OCI-LY7 (cell line): ENCODE data around the gene SLC8A1. TPM values are rescaled to one million over a fixed set of nuclear protein-coding genes. Genes with fewer than 3 reads are reported as not detected.

Experiments
- BruUV-seq: library from RNA; stranded (reverse); fragments of 400-500 nt; replicated peaks from 2 replicates; lab custom pipeline; 2021; lab: Mats Ljungman, UMichigan
- CTCF ChIA-PET: fragments of 300-600 bp; sonication (Branson Sonifier 250); formaldehyde crosslinking; loops from one replicate; lab custom pipeline; 2022; ENCODE audit warnings: antibody characterized with exemption; ENCODE audit not compliant: unreplicated experiment; lab: Charles Lee
- POLR2A ChIA-PET: fragments of 300-600 bp; sonication (Branson Sonifier 250); formaldehyde crosslinking; loops from one replicate; lab custom pipeline; 2022; ENCODE audit warnings: antibody characterized with exemption; lab: Charles Lee
- DNase-seq: peaks from one replicate; pipeline ENCODE4 v3.0.0-alpha.2; 2015; ENCODE audit warnings: low spot score
- H2AFZ ChIP-seq: fragments of 200-600 bp; sonication (generic), shearing (Covaris generic); 2 replicates; pipeline ENCODE4 v1.6.1; 2014; ENCODE audit warnings: mild to moderate bottlenecking, antibody characterized with exemption, low read length, moderate library complexity
- H3K27ac ChIP-seq: fragments of 200-600 bp; sonication (generic); 2 replicates; pipeline ENCODE4 v1.5.1; 2014; ENCODE audit warnings: mixed run types, low read depth, mild to moderate bottlenecking, moderate library complexity, low read length, inconsistent platforms; ENCODE audit not compliant: poor library complexity, severe bottlenecking
- H3K36me3 ChIP-seq: fragments of 200-600 bp; sonication (generic); 2 replicates; pipeline ENCODE4 v1.6.1; 2014; ENCODE audit warnings: mild to moderate bottlenecking, antibody characterized with exemption, low read length, moderate library complexity, mixed read lengths; ENCODE audit not compliant: insufficient read depth
- H3K4me1 ChIP-seq: fragments of 200-600 bp; sonication (generic); 2 replicates; pipeline ENCODE4 v1.5.1; 2014; ENCODE audit warnings: mild to moderate bottlenecking, low read length; ENCODE audit not compliant: insufficient read depth, poor library complexity, severe bottlenecking
- H3K4me2 ChIP-seq: fragments of 200-600 bp; sonication (generic); 2 replicates; pipeline ENCODE4 v1.6.1; 2014; ENCODE audit warnings: mild to moderate bottlenecking, low read length
- H3K4me3 ChIP-seq: fragments of 200-600 bp; sonication (generic); 2 replicates; pipeline ENCODE4 v1.5.1; 2014; ENCODE audit warnings: mild to moderate bottlenecking, low read depth, low read length; ENCODE audit not compliant: poor library complexity, severe bottlenecking
- H3K79me2 ChIP-seq: fragments of 200-600 bp; sonication (generic); 2 replicates; pipeline ENCODE4 v1.6.1; 2016; ENCODE audit warnings: low read depth, mild to moderate bottlenecking, low read length, moderate library complexity, mixed read lengths; ENCODE audit not compliant: insufficient read depth
- H3K9me2 ChIP-seq: fragments of 200-600 bp; sonication (generic); 2 replicates; pipeline ENCODE4 v1.6.1; 2016; ENCODE audit warnings: mild to moderate bottlenecking, low read length, mixed read lengths; ENCODE audit not compliant: insufficient read depth
- H3K9me3 ChIP-seq: fragments of 200-600 bp; sonication (generic); 2 replicates; pipeline ENCODE4 v1.6.1; 2014; ENCODE audit warnings: mild to moderate bottlenecking, mixed run types, low read length, mixed read lengths
- H4K20me1 ChIP-seq: fragments of 200-600 bp; sonication (generic); 2 replicates; pipeline ENCODE4 v1.6.1; 2014; ENCODE audit warnings: mild to moderate bottlenecking, antibody characterized with exemption, low read length, moderate library complexity, mixed read lengths; ENCODE audit not compliant: insufficient read depth
- EZH2phosphoT487 ChIP-seq: fragments of 200-600 bp; sonication (generic); IDR thresholded peaks from 2 replicates; pipeline ENCODE4 v1.6.1; 2018; ENCODE audit warnings: low read depth, borderline replicate concordance, mild to moderate bottlenecking, mixed run types, antibody characterized with exemption, low read length, moderate library complexity, mixed read lengths
- intact Hi-C: fragments of 100-400 bp; cut with micrococcal nuclease; formaldehyde crosslinking; loops from one replicate; pipeline ENCODE4 v1.10.0; 2022; ENCODE audit not compliant: unreplicated experiment
- total RNA-seq, 2 experiments: library from RNA; depleted of rRNA in 1 of 2; stranded (reverse); fragments of >200 nt in 1 of 2; shearing (Covaris generic) in 1 of 2; gene quantifications; 2 replicates each; pipeline ENCODE4 v1.2.3, GENCODE V29; 2014 to 2022
- TF ChIP-seq, protein P1 (sequence below): fragments of 200-600 bp; sonication (generic); conservative IDR thresholded peaks from 2 replicates; pipeline ENCODE4 v1.5.1; 2014; ENCODE audit warnings: mild to moderate bottlenecking, antibody characterized with exemption, low read length, moderate library complexity, mixed read lengths

The SLC8A1 gene
- total RNA-seq, 2 experiments from 2014 or later: 3.6 to 7.3 TPM

DNA sequence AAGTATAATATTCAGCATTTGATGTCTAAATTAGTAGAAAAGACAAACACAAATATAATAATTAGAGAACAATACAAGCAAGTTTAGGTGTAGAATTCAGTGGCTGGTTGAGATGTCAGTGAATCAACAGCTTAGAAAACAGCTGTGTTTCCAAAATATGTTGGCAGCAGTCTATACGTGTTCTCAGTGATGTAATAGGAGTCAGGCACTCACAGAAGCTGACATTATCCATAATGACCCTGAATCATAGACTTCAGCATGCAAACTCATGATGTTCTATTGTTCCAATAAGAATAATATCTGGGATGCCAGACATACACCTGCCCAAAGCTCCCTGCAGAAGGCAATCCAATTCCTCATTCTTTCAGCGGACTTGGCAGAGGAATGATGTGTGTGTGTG is 164.7 kb downstream of the SLC8A1 start:
- Histone ChIP-seq H3K9me3 (no peaks in the 10 kb centered on the region), H3K27ac (no peak overlapping the region), H3K4me1 (peaks cover 69% of the 10 kb centered on the region), H3K36me3 (no peaks in the 10 kb centered on the region), H2AFZ (no peak overlapping the region), H3K4me2 (no peak overlapping the region), H3K4me3 (no peak overlapping the region), H3K79me2 (no peaks in the 10 kb centered on the region), H3K9me2 (no peaks in the 10 kb centered on the region), H4K20me1 (no peaks in the 10 kb centered on the region)
- intact Hi-C loops: no loop called here
- BruUV-seq: no TSS peak
- ChIA-PET CTCF (interaction anchor here (0.6 to 1.1 kb wide), 2 partner anchors 72 to 212 kb away, joined by 3 read pairs; no protein-coding TSS in a partner anchor), POLR2A (interaction anchor here (0.9 to 1.0 kb wide), 2 partner anchors 26 to 37 kb away, joined by 3 to 8 read pairs; no protein-coding TSS in a partner anchor)
- DNase-seq: no peak
- TF ChIP-seq EZH2phosphoT487: no peak
- TF ChIP-seq, protein P1, sequence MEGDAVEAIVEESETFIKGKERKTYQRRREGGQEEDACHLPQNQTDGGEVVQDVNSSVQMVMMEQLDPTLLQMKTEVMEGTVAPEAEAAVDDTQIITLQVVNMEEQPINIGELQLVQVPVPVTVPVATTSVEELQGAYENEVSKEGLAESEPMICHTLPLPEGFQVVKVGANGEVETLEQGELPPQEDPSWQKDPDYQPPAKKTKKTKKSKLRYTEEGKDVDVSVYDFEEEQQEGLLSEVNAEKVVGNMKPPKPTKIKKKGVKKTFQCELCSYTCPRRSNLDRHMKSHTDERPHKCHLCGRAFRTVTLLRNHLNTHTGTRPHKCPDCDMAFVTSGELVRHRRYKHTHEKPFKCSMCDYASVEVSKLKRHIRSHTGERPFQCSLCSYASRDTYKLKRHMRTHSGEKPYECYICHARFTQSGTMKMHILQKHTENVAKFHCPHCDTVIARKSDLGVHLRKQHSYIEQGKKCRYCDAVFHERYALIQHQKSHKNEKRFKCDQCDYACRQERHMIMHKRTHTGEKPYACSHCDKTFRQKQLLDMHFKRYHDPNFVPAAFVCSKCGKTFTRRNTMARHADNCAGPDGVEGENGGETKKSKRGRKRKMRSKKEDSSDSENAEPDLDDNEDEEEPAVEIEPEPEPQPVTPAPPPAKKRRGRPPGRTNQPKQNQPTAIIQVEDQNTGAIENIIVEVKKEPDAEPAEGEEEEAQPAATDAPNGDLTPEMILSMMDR: no peak

DNA sequence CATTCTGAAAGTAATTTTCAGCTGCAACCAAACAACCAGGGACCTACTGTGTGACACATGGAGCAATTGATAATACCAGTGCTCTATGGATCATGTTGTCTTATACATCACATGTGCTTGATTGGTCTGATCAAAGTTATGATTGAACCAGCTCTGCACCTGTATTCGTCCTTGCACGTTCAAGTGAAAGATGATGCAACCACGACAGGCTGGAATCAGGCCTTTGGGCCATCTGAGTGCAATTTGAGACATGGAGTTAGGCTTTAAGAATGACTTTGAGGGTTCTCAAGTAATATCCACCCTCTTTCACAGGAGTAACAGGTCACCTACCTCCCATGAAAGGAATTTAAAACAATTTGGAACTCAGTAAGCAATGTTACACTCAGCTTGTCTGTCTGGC is 165.2 kb downstream of the SLC8A1 start:
- H3K36me3 ChIP-seq: no peaks in the 10 kb centered on the region
- no peak overlapping the region for H3K4me3 ChIP-seq
- peaks cover 74% of the 10 kb centered on the region for H3K4me1 ChIP-seq
- no peaks in the 10 kb centered on the region for H3K9me2 ChIP-seq
- no TSS peak for BruUV-seq
- POLR2A ChIA-PET: interaction anchor here (0.9 to 1.0 kb wide), 2 partner anchors 26 to 37 kb away, joined by 3 to 8 read pairs; no protein-coding TSS in a partner anchor
- intact Hi-C loops: no loop called here
- H3K9me3 ChIP-seq: no peaks in the 10 kb centered on the region
- H2AFZ ChIP-seq: no peak overlapping the region
- TF ChIP-seq EZH2phosphoT487: no peak
- TF ChIP-seq, protein P1: no peak
- no peaks in the 10 kb centered on the region for H4K20me1 ChIP-seq
- CTCF ChIA-PET: interaction anchor here (1.1 kb wide), 1 partner anchor 72 kb away, joined by 3 read pairs; no protein-coding TSS in a partner anchor
- no peak overlapping the region for H3K4me2 ChIP-seq
- no peaks in the 10 kb centered on the region for H3K79me2 ChIP-seq
- DNase-seq: no peak
- no peak overlapping the region for H3K27ac ChIP-seq

DNA sequence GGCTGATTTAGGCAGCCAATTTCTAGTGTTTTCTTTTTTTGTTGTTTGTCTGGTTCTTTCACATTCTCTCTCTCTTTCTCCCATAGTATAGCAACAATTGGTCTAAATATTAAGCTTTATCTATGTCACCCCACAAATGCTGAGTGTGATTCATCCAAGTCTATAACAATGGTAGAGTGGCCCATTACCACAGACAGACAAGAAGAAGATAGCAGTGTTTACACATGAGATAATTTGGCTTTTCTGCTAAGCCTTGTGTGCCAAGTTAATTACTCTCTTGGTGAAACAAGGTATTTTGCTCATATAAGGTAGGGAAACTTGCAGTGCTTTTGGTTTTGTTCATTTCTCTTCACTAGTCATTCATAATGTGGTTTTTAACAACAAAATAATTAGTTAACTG is 166.5 kb downstream of the SLC8A1 start:
- no peak for DNase-seq
- H3K79me2 ChIP-seq: no peaks in the 10 kb centered on the region
- H2AFZ ChIP-seq: peak overlapping the region; percentile 78; the same call in 1 of the 2 replicates
- BruUV-seq: no TSS peak
- H3K36me3 ChIP-seq: no peaks in the 10 kb centered on the region
- peaks cover 77% of the 10 kb centered on the region for H3K4me1 ChIP-seq
- intact Hi-C loops: no loop called here
- TF ChIP-seq EZH2phosphoT487: no peak
- TF ChIP-seq, protein P1: no peak
- H3K9me2 ChIP-seq: no peaks in the 10 kb centered on the region
- H3K27ac ChIP-seq: no peak overlapping the region
- POLR2A ChIA-PET: interaction anchor here (0.8 kb wide), 1 partner anchor 38 kb away, joined by 3 read pairs; no protein-coding TSS in a partner anchor
- CTCF ChIA-PET: interaction anchor here (1.2 kb wide), 1 partner anchor 78 kb away, joined by 3 read pairs; no protein-coding TSS in a partner anchor
- no peak overlapping the region for H3K4me3 ChIP-seq
- H3K9me3 ChIP-seq: no peaks in the 10 kb centered on the region
- no peaks in the 10 kb centered on the region for H4K20me1 ChIP-seq
- no peak overlapping the region for H3K4me2 ChIP-seq
